HG02840 (cell line): ENCODE measurements around the gene MKI67.
"Not testable (repeated sequence)": the region's sequence is repeated elsewhere in the genome, so short reads cannot be mapped to it uniquely, and the experiment has no call there.

Experiments
- ATAC-seq: cut with Tn5 transposase; IDR thresholded peaks from one replicate; pipeline ENCODE4 v1.9.1; 2021; ENCODE audit warnings: mild to moderate bottlenecking, moderate library complexity, moderate number of reproducible peaks; ENCODE audit not compliant: unreplicated experiment, low FRiP score

The MKI67 gene

GRCh38 chr10:128125944-128126764 lies at the start of gene MKI67:
Gene MKI67, minus strand, starts transcription at chr10:128126423. Its CDS starts 756 bp downstream, at chr10:128125667.
- ATAC-seq, result peak; percentile 78

GRCh38 chr10:128174581-128175559 lies 48.6 kb upstream of the MKI67 start:
- ATAC-seq, result no peak

- ATAC-seq, result no peak
Measured at GRCh38 chr10:128173386-128173785, 47.2 kb upstream of the MKI67 start.

- ATAC-seq, result no peak
Measured at GRCh38 chr10:128172756-128173155, 46.5 kb upstream of the MKI67 start.

- ATAC-seq, result no peak
Measured at GRCh38 chr10:128169811-128170379, 43.7 kb upstream of the MKI67 start.

GRCh38 chr10:128167926-128168520 lies 41.8 kb upstream of the MKI67 start:
- ATAC-seq, result no peak

GRCh38 chr10:128167123-128167522 lies 40.9 kb upstream of the MKI67 start:
- not testable (repeated sequence) for ATAC-seq

- no peak for ATAC-seq
Measured at GRCh38 chr10:128166151-128166550, 39.9 kb upstream of the MKI67 start.

GRCh38 chr10:128165536-128165935 lies 39.3 kb upstream of the MKI67 start:
- ATAC-seq, result no peak

- no peak for ATAC-seq
Measured at GRCh38 chr10:128163701-128164100, 37.5 kb upstream of the MKI67 start.

- no peak for ATAC-seq
Measured at GRCh38 chr10:128161031-128161430, 34.8 kb upstream of the MKI67 start.

GRCh38 chr10:128160297-128160711 lies 34.1 kb upstream of the MKI67 start:
- no peak for ATAC-seq

- no peak for ATAC-seq
Measured at GRCh38 chr10:128158021-128158795, 32.0 kb upstream of the MKI67 start.

- no peak for ATAC-seq
Measured at GRCh38 chr10:128156999-128157755, 31.0 kb upstream of the MKI67 start.

- ATAC-seq, result no peak
Measured at GRCh38 chr10:128152741-128153580, 26.7 kb upstream of the MKI67 start.

GRCh38 chr10:128151031-128151430 lies 24.8 kb upstream of the MKI67 start:
- ATAC-seq, result no peak

- no peak for ATAC-seq
Measured at GRCh38 chr10:128150561-128150960, 24.3 kb upstream of the MKI67 start.

- ATAC-seq, result peak; percentile 84
Measured at GRCh38 chr10:128150045-128150493, 23.8 kb upstream of the MKI67 start.
